Stimulated activated CD4-positive, alpha-beta T cell treated with anti-CD3 and anti-CD28 coated beads, Interleukin-1b, Interleukin-23, amount 100 ng/mL, for 4 hours (primary cell): ENCODE data around the gene DNAJC28.
"Not testable (repeated sequence)": the region's sequence is repeated elsewhere in the genome, so short reads cannot be mapped to it uniquely, and the experiment has no call there.

ENCODE experiments used
- DNase-seq, 2 donors: peaks; one replicate each; pipeline ENCODE4 v3.0.0-alpha.2; 2020; ENCODE audit warnings: low read depth in 2 of 2

The DNAJC28 gene

DNA sequence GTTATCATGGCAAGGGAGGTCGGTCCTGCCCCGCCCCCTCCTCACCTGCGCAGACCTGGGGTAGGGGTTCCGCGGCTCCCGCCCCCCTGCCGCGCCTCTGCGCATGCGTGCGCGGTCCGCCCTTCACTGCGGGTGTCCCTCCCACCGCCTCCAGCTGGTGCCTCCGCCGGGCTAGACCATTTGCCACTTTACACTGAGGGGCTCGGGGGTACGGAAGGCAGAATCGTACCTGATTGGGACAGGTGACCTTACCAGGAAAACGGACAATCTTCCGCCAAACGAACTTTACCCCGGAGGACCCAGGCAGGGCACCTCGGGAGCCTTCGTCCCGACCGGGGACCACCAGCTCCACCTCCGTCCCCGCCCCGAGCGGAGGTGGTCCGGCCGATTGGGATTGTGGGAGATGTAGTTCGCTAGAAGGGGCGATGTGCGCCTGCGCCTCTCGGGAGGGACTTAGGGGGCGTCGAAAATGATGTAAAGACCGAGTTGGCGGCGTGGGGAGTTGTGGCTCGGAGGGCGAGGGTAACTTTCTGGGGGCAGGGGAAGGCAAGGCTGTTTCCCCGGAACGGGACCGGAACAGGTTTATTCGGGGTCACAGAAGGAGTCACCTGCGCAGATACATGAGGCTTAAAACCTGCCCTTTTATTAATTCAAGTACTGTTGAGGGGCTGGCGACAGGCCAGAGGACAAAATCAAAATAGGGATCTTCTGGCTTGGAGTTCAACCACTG lies at the start of gene DNAJC28:
Gene DNAJC28 (minus strand): TSS at position 344 of the 730 bp plus-strand sequence. CDS start 2,323 bp downstream, outside the sequence.
- DNase-seq: peak; percentile 91 to 93

DNA sequence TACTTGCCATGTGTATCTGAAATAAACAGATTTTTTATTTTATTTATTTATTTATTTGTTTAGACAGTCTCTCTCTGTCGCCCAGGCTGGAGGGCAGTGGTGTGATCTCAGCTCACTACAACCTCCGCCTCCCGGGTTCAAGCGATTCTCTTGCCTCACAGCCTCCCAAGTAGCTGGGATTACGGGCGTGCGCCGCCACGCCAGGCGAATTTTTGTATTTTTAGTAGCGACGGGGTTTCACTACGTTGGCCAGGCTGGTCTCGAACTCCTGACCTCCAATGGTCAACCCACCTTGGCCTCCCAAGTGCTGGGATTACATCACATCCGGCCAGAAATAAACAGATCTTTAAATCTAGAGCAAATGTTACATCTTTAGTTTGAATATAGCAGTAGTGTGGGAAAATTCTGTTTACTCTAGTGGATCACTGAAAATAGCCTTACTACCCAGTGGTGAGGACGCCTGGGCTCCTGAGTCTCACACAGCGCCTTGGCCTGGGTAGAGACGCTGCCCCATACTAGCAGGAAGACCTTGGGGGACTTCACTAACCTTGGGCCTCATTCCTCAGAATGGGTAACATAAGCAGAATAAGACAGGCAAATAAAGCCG lies 49.7 kb upstream of the DNAJC28 start:
- DNase-seq: no peak

GRCh38 chr21:33540711-33541104 lies 49.2 kb upstream of the DNAJC28 start:
- DNase-seq: no peak

GRCh38 chr21:33539616-33540015 lies 48.1 kb upstream of the DNAJC28 start:
- no peak for DNase-seq

DNA sequence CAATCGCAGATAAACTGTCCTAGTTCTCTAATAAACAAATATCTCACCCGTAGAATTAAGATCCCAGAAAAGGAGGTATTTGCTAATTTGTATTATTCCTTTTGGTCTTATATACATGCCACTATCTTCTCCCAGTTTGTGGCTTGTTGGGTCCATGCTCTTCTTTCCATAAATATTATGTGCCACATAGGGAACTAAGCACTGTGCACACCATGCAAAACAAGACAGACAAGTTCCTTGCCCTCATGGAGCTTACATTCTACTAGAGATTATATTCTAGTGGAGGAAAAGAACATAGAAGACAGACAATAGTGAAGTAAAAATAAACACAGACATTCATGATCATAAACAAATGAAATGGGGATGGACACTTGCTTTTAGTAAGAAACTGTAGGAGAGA lies 45.7 kb upstream of the DNAJC28 start:
- no peak for DNase-seq

GRCh38 chr21:33531007-33531406 lies 39.5 kb upstream of the DNAJC28 start:
- no peak for DNase-seq

DNA sequence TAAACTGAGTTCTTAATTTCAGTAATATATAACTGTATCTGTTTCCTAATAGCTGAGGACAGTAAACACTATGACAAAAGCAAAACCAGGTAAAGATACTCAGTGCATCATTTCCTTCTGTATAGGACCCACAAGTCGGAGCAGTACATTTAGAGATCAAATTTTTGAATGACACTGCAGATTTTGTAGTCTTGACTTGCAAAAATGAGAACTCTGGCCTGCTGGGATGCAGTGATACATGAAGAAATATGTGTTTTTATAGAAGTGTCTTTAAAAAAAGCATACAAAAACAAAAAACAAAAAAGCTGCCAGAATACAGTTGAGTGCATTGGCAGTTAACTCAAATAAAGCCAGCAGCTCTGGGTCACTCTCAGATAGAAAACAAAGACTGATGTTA lies 31.4 kb upstream of the DNAJC28 start:
- no peak for DNase-seq

- no peak for DNase-seq
These were observed 30.9 kb upstream of the DNAJC28 start for GRCh38 chr21:33522297-33522952.

DNA sequence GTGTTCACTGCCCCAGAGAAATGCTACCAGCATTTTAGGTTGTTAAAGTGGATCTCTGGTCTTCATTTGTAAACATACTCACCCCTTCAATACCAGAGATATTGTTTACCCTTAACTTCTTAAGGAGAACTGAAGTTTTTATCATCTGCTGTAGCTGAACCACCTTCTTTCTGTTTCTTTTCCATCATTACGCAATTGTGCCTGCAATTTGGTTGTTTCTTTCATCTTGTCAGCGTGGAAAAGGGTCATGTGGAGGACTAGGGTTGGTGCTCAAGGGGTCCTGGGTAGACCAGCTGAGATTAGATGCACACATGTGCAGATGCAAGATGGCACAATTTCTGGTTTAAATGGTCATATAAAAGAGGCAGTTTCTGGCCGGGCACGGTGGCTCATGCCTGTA lies 27.4 kb upstream of the DNAJC28 start:
- no peak for DNase-seq

GRCh38 chr21:33514229-33514628 lies 22.7 kb upstream of the DNAJC28 start:
- no peak for DNase-seq

GRCh38 chr21:33512481-33512880 lies 21.0 kb upstream of the DNAJC28 start:
- no peak for DNase-seq

DNA sequence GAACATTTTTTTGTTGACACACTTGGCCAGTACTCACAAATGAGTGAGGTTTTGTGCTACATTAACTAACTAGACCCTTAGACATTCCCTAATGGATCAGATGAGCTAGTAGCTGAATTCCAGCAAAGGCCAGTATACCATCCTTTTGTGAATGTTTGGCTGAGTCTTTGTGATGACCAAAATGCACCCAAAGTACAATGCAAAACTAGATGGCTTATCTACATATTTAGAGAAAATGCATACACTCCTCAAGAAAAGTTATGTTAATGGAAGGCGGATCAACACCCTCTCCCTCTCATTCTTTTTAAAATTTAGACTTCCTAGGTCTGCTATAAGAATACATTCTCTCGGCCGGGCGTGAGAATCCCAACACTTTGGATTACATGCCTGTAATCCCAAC lies 20.1 kb upstream of the DNAJC28 start:
- no peak for DNase-seq

- no peak for DNase-seq
These were observed 19.3 kb upstream of the DNAJC28 start for GRCh38 chr21:33510826-33511225.

DNA sequence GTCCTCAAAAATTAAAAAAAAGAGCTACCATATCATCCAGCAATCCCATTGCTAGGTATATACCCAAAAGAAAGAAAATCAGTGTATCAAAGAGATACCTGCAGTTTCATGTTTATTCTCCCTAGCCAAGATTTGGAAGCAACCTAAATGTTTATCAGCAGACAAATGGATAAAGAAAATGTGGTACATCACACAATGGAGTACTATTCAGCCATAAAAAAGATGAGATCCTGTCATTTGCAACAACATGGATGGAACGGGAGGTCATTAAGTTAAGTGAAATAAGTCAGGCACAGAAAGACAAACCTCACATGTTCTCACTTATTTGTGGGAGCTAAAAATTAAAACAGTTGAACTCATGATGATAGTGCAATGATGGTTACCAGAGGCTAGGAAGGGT lies 15.5 kb upstream of the DNAJC28 start:
- not testable (repeated sequence) for DNase-seq

DNA sequence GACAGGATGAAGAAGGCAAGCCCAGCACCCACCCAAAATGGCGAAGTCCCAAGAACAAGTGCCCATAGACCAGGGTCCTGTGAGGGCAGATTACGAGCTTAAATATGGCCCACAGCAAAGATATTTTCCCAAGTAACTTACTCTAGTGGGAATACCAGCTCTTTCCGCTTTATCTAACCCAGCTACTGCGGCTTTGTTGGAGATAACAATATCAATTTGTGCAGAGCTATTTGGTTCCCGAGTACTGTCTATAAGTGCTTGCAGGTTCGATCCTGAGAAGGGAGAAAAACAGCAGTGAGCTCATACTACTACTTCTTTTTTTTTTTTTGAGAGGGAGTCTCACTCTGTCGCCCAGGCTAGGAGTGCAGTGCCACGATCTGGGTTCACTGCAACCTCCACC lies 14.3 kb upstream of the DNAJC28 start:
- no peak for DNase-seq

DNA sequence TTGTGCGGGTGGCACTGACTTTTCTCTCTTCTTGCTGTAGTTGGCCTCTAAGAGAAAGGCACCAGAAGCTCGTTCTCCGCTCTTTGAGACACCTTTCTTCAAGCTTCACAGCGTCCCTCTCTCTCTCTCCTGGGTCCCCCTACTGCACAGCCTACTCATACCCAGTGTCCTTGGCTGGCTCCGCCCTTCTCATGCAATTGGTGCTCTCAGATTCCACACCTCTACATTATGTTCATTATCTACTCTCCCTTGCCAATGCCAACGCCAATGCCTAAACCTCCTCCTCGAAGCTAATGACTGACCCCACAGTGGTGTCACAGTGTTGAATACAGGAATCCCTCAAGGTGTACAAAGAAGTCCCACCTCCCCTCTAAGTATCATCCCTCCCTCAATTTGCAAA lies 4.8 kb upstream of the DNAJC28 start:
- no peak for DNase-seq

DNA sequence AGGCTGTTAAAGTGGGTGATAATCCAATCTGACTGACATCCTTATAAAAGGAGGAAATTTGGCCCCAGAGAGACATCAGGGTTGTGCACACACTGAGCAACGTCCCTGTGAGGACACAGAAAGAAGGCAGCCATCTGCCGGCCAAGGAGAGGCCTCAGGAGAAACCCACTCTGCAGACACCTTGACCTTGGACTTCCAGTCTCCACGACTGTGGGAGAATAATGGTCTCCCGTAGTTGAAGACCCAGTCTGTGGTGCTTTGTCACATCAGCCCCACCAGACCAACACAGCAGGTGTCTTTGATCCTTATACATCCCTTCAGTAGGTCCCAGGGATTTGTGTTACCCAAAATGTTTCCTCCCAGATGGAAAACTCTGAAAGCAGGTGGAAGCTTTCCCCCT lies 4.2 kb upstream of the DNAJC28 start:
- no peak for DNase-seq

DNA sequence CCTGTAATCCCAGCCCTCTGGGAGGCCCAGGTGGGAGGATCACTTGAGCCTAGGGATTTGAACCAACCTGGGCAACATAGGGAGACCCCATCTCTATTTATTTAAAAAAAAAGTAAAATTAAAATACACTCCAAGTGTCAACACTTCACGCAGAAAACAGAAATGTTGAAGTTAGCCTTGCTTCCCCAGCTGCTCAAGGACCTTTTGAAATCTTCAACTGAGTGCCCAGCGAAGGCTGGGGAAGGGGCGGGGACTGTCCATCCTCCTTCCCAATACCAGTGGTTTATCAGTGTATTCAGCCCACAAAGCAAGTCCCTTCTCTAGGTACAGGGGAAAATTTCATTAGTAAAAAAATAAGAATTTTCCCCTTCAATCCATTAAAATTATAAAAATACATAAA lies 2.2 kb upstream of the DNAJC28 start:
- DNase-seq: no peak

DNA sequence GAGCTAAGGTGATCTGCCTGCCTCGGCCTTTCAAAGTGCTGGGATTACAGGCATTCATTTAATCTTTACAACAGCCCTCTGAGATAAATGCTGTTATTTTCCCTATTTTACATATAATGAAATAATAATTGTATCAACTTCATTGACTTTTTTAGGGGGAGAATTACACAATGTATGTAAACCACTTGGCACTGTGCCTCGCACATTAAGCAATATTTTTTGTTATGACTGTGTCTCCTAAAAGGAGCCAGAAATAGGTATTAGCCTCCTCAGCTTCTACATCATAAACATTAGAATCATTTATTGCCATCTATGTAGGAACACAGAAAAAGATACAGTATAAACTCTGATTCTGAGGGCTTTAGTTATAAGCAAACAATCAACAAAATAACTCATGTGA lies 1.1 kb upstream of the DNAJC28 start:
- DNase-seq: no peak

DNA sequence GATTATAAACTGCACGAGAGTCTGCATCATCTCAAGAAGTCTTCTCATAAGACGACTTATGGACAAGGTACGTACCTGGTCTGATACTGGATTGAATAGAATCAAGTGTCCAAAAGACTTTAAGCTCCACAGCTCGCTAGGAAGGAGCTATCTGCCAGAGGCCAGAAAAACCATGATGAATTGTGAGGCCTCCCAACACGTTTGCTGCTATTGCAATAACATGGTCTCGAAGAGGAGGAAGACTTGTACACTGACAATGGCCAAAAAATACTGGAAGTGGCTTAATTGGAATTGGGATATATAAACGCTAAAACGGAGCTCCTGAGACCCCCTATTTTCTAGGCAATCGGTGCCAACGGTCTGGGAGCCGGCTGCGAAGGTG lies 534 bp downstream of the DNAJC28 start:
- DNase-seq: no peak

GRCh38 chr21:33488936-33489335 lies 2.6 kb downstream of the DNAJC28 start:
- DNase-seq: no peak

- DNase-seq: no peak
These were observed 3.5 kb downstream of the DNAJC28 start for GRCh38 chr21:33487996-33488395.

GRCh38 chr21:33481314-33481943 lies 10.1 kb downstream of the DNAJC28 start:
- no peak for DNase-seq
